Stimulated activated CD8-positive, alpha-beta memory T cell treated with anti-CD3 and anti-CD28 coated beads, Interleukin-4, amount 100 ng/mL, for 24 hours (primary cell): ENCODE data around the gene SOX6.

Source experiments
- DNase-seq: peaks from one replicate; pipeline ENCODE4 v3.0.0-alpha.2; 2020; ENCODE audit warnings: low read depth

The SOX6 gene

DNA sequence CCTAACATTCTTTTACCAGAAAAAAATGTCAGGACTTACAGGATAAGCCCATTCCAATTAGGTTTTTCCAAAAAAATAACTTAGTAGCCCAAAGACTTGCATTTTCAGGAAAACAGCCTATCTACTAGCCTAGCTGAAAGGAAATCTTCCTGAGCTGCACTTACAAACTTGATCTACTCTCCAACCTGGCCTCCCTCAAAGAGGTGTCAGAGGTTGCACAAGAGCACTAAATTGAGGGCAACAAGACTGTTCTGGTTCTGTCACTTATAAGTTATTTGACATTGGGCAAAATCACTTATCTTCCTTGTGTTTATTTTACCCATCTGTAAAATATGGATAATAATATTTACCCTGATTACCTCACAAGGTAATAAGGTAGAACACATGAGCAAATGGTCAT lies 7.9 kb upstream of the SOX6 start:
- DNase-seq, result no peak

DNA sequence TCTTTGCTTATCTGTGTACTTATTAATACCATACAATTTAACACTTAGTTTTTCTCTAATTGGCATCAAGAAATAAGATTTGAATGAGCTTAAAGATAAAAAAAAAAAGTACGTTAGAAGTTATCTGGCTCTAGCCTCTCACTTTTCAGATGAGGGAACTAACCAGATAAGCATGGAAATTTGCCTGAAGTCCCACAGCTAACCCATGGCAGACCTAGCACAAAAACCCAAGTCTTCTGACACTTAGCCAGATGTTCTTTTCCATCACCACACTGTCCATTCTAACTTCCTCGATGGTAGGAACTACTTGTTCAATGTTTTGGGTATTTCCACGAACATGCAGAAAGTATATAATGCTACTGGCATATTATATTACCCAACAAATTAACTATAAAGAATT lies 7.4 kb upstream of the SOX6 start:
- DNase-seq, result no peak

GRCh38 chr11:16361108-16361865 lies 4.9 kb upstream of the SOX6 start:
- no peak for DNase-seq

GRCh38 chr11:16359369-16359768 lies 3.0 kb upstream of the SOX6 start:
- no peak for DNase-seq

GRCh38 chr11:16358726-16359125 lies 2.4 kb upstream of the SOX6 start:
- no peak for DNase-seq

DNA sequence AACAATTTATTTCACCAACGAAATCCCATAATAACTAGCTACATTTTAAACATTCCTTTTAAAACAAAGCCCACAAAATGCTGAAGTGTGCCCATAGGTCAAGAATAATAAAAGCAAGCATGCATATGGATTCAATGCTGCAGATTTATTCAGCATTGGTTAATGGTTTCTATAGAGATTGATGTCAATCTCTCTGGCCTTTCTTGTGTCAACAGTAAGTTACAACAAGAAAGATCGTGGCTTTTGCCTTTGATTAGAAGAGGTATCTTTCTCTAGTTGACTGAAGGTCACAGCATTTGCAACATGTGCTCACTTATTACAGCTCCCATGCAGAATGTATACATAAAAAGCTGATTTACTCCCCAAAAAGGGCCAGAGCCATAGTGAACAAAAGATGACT lies 1.4 kb upstream of the SOX6 start:
- DNase-seq, result no peak

DNA sequence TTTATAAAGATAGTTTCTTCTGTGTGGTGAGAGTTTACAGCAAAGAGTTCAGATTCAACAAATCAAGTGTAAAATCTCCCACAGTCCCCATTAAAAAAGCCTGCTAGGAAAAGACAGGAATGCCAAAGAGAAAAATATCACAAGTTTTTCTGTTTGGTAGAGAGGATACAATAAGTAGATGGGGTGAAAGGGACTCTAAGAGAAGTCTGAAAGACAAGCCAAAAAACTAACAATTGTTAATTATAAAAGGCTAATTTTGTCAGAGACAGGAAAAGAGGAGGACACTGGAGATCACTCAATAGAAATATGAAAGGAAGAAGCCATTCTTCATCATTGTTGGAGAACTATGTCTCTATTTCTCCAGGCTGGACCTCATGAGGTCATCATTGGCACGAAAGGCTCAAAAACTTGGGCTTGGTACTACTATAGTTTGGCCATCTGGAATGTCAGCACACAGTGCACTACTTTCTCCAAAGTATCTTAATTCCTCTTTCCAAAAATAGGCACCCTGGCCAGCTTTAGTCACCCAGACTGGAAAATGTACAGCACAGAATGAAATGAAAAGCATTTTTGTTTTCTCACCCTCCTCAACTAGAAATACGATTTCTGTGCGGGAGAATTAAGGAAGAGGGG lies 531 bp upstream of the SOX6 start:
- no peak for DNase-seq

DNA sequence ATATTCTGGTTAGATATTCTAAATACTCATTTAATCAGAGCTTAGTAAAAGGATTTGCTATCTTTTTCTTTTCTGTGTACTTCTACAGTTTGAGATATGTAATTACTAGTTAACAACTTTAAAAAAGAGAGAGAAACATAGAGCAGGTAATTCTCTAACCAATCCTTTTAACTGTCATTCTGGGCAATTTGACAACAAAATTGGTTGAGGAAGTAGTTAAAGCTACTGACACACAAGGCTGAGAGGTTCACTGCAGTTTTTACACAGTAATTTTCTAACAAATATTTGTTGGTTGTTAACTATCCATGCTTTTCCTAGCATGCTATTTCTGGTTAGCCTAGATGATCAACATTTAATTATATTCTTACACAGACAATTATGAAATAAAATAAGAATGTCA lies 3.6 kb downstream of the SOX6 start:
- no peak for DNase-seq

DNA sequence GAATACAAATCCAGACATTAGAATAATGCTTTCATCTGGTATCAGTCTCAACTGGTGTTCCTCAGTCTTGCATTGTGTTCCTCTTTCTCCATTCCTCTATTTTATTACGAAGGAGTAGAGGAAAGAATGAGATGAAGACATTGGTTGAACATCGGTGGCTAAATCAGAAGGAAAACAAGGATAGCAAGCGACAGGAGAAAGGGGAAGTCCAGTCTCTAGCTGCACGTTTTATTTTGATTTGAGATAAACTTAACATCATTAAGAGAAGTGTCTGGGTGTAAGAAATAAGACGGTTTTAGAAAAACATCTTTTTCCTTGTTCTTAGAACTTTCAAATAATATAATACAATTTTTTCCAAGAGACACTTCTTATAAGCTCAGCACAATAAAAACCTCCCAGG lies 6.2 kb downstream of the SOX6 start:
- no peak for DNase-seq

DNA sequence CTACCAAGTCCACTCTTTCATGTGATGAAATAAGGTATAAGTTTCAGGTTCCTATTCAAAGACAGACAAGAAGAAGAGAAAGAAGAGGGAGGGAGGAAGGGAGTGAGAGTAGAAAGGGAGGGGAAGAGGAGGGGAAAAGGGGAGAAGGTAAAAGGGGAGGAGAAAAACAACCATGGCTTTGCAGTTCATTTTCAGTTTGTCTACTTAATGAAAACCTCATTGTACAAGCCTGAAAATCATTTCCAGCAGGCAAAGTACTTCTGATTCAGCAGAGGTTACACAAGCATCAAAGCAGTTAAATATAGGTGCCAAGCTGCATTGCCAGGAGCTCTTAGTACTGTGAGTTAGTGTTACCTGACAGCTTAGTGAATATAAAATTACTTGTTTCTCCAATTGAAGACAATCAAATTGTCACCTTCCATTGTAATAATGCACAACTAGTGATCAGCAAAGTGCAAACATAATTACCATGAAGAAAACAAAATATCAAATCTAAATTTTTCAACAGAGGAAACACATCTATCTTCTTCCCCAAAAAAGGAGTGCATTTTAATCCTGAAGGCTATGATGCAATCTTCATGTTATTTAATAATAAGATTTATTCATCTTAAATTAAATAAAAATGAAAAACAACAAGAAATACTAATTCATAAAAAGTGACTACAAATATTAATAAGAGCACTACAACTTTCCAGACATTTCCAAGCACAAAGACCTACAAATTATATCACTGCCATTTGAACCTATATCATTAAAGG lies 8.2 kb downstream of the SOX6 start:
- DNase-seq, result no peak

GRCh38 chr11:16346975-16347374 lies 9.4 kb downstream of the SOX6 start:
- DNase-seq, result no peak

- DNase-seq, result no peak
Observed at GRCh38 chr11:16341853-16342252, 14.5 kb downstream of the SOX6 start.

GRCh38 chr11:16338393-16338792 lies 18.0 kb downstream of the SOX6 start:
- no peak for DNase-seq

GRCh38 chr11:16337421-16338213 lies 18.7 kb downstream of the SOX6 start:
- no peak for DNase-seq

DNA sequence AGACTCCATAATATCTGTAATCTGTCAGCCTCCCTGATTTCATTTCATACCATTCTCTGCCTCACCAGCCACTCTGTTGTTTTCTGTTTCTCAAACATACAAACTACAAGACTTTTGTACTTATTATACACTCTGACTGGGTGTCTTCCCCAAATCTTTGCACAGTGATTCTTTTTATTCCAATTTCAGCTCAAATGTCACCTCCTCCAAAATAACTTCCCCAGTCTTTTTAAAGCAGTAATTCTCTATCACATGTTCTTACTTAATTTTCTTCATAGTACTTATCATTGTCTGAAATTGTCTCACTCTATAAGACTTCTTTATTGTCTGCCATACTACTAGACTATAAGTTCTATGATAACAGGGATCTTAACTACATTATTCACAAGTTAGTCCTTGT lies 19.6 kb downstream of the SOX6 start:
- no peak for DNase-seq

DNA sequence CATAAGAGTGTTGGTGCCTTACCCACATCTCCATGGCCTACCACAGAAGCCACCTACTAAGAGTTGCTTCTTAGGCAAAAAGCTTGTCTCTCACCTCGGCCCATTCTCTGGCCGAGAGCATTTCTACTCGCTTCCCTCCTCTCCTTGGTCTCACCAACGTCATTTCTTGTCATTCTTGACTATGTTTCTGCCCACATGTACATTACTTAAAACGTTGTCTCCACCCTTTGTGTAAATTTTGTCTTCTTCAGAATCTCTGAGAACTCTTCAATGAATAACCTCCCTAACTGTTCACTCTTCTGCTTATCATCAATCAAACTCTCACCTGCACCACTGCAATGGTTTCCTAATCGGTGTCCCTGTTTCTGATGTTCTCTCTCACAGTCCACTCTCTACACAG lies 20.1 kb downstream of the SOX6 start:
- DNase-seq, result no peak

DNA sequence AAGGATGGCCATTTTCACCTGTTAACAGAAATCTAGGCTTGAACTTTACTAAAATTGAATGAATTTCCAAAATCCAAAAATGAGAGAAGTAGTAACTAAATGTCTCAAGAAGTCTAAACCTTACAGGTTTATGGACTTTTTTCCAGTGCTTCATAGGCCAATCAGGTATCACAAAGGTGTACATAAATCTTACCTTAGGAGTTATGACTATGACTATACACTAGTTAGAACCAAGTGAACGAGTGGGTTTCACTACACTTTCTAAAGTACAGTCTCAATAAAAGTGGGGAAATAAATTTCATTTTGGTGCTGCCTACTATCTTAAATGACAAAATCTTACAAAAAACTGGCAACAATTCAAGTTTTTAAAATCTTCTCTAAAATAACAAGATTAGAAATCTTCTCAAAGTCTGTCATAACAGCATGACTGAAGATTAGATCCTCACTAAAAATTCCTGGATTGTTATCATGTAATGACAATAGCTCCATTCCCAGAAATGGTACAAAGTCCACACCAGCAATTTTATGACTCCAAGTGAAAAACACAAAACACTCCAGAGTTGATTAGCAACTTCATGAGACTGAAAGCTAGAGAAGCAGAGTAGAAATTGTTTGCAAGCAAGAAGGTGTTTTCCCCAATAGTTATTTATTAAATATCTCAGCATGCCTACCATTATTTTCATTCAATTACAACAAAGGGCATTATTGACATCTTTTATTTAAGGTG lies 20.9 kb downstream of the SOX6 start:
- no peak for DNase-seq

GRCh38 chr11:16326679-16327297 lies 29.6 kb downstream of the SOX6 start:
- no peak for DNase-seq

- no peak for DNase-seq
Observed at GRCh38 chr11:16322190-16322589, 34.2 kb downstream of the SOX6 start.

DNA sequence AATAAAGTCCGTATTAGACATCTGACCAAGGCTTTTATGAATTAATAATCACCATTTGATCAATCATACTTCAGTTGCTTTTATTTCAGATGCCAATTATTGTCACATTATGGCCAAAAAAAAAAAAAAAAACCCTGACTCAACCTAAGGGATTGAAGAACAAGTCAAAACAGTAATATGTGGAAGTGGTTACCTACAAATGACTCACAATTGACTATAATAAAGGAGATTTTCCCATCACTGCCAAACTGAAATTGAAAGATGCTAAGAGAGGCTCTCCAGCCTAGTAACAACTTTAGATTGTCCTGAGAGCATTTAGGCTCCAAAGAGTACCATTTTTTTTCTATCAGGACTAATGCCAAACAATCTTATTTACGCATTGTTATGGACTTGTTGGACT lies 35.2 kb downstream of the SOX6 start:
- DNase-seq, result no peak

DNA sequence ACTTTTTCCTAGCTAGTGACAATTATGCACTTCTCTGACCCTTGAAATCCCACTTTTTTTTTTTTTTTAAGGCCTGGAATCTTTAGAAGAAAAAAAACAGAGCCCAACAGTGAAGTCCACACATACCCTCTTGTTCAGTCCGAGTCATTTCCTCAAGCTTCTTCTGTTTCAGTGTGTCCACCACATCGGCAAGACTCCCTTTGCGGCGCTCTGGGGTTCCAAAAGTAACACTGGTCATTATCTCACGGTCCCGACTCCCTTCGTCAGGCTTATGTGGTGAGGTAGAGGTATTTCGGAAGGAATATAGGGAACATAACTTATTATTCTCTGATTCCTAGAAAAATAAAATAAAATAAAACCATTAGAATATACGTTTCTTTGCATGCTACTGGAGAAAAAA lies 38.0 kb downstream of the SOX6 start:
- DNase-seq, result no peak
